Mammary microvascular endothelial cell (primary cell): Measurements from ENCODE around the gene OR5F1. TPM values are rescaled to one million over a fixed set of nuclear protein-coding genes. Genes with fewer than 3 reads are reported as not detected.

Experiments used
- total RNA-seq: library from RNA; depleted of rRNA; stranded (reverse); fragments of >200 nt; gene quantifications from 2 replicates; pipeline ENCODE4 v1.2.3, GENCODE V29; 2015

The OR5F1 gene
- total RNA-seq, result not detected in 2 replicates

GRCh38 chr11:55994525-55994924 is at the start of gene OR5F1:
Gene OR5F1 (minus strand): TSS chr11:55994625. CDS start chr11:55994625, 0 bp downstream.

GRCh38 chr11:56027354-56027753 is 32.9 kb upstream of the OR5F1 start, which contains the start of gene OR5AS1:
Gene OR5AS1 (plus strand): TSS chr11:56027654. CDS start chr11:56030419, 2,765 bp downstream.

GRCh38 chr11:55969845-55970244 is 24.6 kb downstream of the OR5F1 start, which contains the start of gene OR10AG1:
Gene OR10AG1 (minus strand): TSS chr11:55969945. CDS start chr11:55969907, 38 bp downstream.

Other genes starting within 250 kb of the OR5F1 start
- not detected in 2 replicates for gene OR5D13, start 221.2 kb downstream of the OR5F1 start, total RNA-seq
- gene OR5D14, start 199.1 kb downstream of the OR5F1 start, total RNA-seq, result not detected in 2 replicates
- not detected in 2 replicates for gene OR5L1, start 183.3 kb downstream of the OR5F1 start, total RNA-seq
- gene OR5D18, start 175.0 kb downstream of the OR5F1 start, total RNA-seq, result not detected in 2 replicates
- not detected in 2 replicates for gene OR5L2, start 167.4 kb downstream of the OR5F1 start, total RNA-seq
- not detected in 2 replicates for gene OR5D16, start 155.9 kb downstream of the OR5F1 start, total RNA-seq
- not detected in 2 replicates for gene TRIM51, start 111.3 kb downstream of the OR5F1 start, total RNA-seq
- not detected in 2 replicates for gene OR5W2, start 80.0 kb downstream of the OR5F1 start, total RNA-seq
- gene OR5I1, start 58.2 kb downstream of the OR5F1 start, total RNA-seq, result not detected in 2 replicates
- gene OR10AG1, start 24.7 kb downstream of the OR5F1 start, total RNA-seq, result not detected in 2 replicates
- gene OR5AS1, start 33.0 kb upstream of the OR5F1 start, total RNA-seq, result not detected in 2 replicates
- not detected in 2 replicates for gene OR8I2, start 98.7 kb upstream of the OR5F1 start, total RNA-seq
- gene OR8H2, start 109.1 kb upstream of the OR5F1 start, total RNA-seq, result not detected in 2 replicates
- not detected in 2 replicates for gene OR8H3, start 127.7 kb upstream of the OR5F1 start, total RNA-seq
- gene OR8J3, start 145.6 kb upstream of the OR5F1 start, total RNA-seq, result not detected in 2 replicates
- not detected in 2 replicates for gene OR8K5, start 165.7 kb upstream of the OR5F1 start, total RNA-seq
- not detected in 2 replicates for gene OR5J2, start 182.0 kb upstream of the OR5F1 start, total RNA-seq
- not detected in 2 replicates for gene OR5T2, start 239.6 kb upstream of the OR5F1 start, total RNA-seq